ENCODE results near the gene NRXN3. TPM values are rescaled to one million over a fixed set of nuclear protein-coding genes. Genes with fewer than 3 reads are reported as not detected.

NRXN3 gene
- total RNA-seq, 1 experiment from 2014 or later: not detected

DNA sequence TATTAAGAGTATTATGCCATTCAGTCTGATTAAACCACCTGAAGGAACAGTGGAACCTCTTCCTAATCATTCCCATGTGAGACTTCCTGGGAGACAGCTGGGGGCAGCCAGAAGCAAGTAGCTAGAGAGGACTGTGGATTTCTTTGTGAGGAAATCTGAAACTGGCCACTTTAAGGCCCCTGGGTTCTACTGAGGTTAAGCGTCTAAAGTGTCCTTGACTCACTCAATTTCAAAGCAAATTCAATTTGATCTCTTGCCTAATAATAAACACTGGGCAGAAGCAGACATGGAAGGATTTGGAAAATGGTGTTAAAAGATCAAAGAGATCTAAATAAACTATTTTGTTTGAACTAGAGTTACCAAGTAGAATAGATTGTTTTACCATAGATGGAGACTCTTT, 909.9 kb downstream of the NRXN3 start:
- H3K9me3 ChIP-seq (ENCODE audit: insufficient read depth, low read depth): no peaks in the 10 kb centered on the region
- H3K27ac ChIP-seq: no peak overlapping the region
- H4K20me1 ChIP-seq (ENCODE audit: insufficient read depth): no peaks in the 10 kb centered on the region
- H3K79me2 ChIP-seq (ENCODE audit: low read depth): no peaks in the 10 kb centered on the region
- intact Hi-C loops (cut with micrococcal nuclease; ENCODE audit: unreplicated experiment): no loop called here
- TF ChIP-seq, protein P1, sequence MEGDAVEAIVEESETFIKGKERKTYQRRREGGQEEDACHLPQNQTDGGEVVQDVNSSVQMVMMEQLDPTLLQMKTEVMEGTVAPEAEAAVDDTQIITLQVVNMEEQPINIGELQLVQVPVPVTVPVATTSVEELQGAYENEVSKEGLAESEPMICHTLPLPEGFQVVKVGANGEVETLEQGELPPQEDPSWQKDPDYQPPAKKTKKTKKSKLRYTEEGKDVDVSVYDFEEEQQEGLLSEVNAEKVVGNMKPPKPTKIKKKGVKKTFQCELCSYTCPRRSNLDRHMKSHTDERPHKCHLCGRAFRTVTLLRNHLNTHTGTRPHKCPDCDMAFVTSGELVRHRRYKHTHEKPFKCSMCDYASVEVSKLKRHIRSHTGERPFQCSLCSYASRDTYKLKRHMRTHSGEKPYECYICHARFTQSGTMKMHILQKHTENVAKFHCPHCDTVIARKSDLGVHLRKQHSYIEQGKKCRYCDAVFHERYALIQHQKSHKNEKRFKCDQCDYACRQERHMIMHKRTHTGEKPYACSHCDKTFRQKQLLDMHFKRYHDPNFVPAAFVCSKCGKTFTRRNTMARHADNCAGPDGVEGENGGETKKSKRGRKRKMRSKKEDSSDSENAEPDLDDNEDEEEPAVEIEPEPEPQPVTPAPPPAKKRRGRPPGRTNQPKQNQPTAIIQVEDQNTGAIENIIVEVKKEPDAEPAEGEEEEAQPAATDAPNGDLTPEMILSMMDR (conservative IDR thresholded peaks at IDR 0.05): no peak
- no peak for TF ChIP-seq EZH2 (IDR thresholded peaks at IDR 0.05; ENCODE audit: low read depth)
- ChIA-PET CTCF (no interaction called here), POLR2A (ENCODE audit: unreplicated experiment) (no interaction called here)
- H3K4me2 ChIP-seq: no peak overlapping the region
- H3K4me1 ChIP-seq (replicated peaks; ENCODE audit: insufficient read depth): no peaks in the 10 kb centered on the region
- no peak overlapping the region for H3K4me3 ChIP-seq
- H3K9me2 ChIP-seq (ENCODE audit: insufficient read depth): no peaks in the 10 kb centered on the region
- no peaks in the 10 kb centered on the region for H3K36me3 ChIP-seq (ENCODE audit: low read depth)
- 0 out of 2 replicates have a peak, but pooled peaks cover 7% of the 10 kb centered on the region for H3K27me3 ChIP-seq (ENCODE audit: insufficient read depth, low read depth)
- no peaks in the 10 kb centered on the region for H3F3A ChIP-seq (ENCODE audit: insufficient read depth, low read depth)
- BruUV-seq (replicated peaks): no TSS peak
- no peak for DNase-seq
- no peak overlapping the region for H2AFZ ChIP-seq

DNA sequence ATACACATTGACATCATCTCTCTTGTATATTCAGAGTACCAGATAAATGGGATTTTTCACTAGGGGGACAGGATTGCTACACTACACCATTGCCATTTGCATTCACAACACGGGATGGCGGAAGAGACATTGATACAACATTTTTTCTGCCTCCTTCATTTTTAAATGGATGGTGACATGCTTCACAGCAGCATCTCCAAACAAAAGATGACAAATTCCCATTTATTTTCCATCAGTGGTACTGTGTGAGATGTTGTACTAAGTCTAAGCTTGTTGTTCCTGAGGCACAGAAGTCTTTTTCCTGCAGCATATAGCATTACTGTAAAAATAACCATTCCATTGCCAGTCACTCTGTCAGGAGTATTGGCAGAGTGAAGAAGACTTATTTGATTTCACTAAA, 912.7 kb downstream of the NRXN3 start:
- no peaks in the 10 kb centered on the region for H3K9me2 ChIP-seq (ENCODE audit: insufficient read depth)
- BruUV-seq (replicated peaks): no TSS peak

DNA sequence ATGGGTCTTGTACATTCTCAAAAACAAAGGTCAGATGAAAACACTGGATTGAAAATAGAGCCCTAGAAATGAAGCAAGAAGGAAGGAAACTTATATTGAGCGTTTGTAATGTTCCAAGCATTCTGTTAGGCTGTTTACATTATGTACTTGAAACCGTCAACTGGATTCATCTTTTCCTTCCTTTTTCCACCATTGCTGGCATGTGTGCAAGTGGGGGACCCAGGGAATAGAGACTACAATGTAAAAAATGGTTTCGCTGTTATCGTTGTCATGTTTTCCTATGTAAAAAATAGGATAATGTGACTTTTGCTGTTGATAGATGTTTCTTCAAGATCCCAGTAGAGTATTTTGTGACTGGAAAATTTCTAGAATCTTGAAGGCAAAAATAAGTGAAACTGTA, 913.2 kb downstream of the NRXN3 start:
- ChIA-PET POLR2A (ENCODE audit: unreplicated experiment) (no interaction called here), CTCF (no interaction called here)
- Histone ChIP-seq H3K4me1 (replicated peaks; ENCODE audit: insufficient read depth) (no peaks in the 10 kb centered on the region), H2AFZ (no peak overlapping the region), H4K20me1 (ENCODE audit: insufficient read depth) (no peaks in the 10 kb centered on the region), H3K9me2 (ENCODE audit: insufficient read depth) (no peaks in the 10 kb centered on the region), H3K27me3 (ENCODE audit: insufficient read depth, low read depth) (0 out of 2 replicates have a peak, but pooled peaks cover 7% of the 10 kb centered on the region), H3F3A (ENCODE audit: insufficient read depth, low read depth) (no peaks in the 10 kb centered on the region), H3K36me3 (ENCODE audit: low read depth) (no peaks in the 10 kb centered on the region), H3K9me3 (ENCODE audit: insufficient read depth, low read depth) (no peaks in the 10 kb centered on the region), H3K4me2 (no peak overlapping the region), H3K27ac (no peak overlapping the region), H3K4me3 (no peak overlapping the region), H3K79me2 (ENCODE audit: low read depth) (no peaks in the 10 kb centered on the region)
- no peak for DNase-seq
- TF ChIP-seq, protein P1 (conservative IDR thresholded peaks at IDR 0.05): no peak
- TF ChIP-seq EZH2 (IDR thresholded peaks at IDR 0.05; ENCODE audit: low read depth): no peak
- BruUV-seq (replicated peaks): no TSS peak
- intact Hi-C loops (cut with micrococcal nuclease; ENCODE audit: unreplicated experiment): no loop called here

More for the DNA sequence above, 912.7 kb downstream of the NRXN3 start:
- ChIA-PET CTCF (no interaction called here), POLR2A (ENCODE audit: unreplicated experiment) (no interaction called here)
- Histone ChIP-seq H3K36me3 (ENCODE audit: low read depth) (no peaks in the 10 kb centered on the region), H2AFZ (no peak overlapping the region), H3K4me2 (no peak overlapping the region), H3K9me3 (ENCODE audit: insufficient read depth, low read depth) (no peaks in the 10 kb centered on the region), H3K27me3 (ENCODE audit: insufficient read depth, low read depth) (0 out of 2 replicates have a peak, but pooled peaks cover 7% of the 10 kb centered on the region), H3K79me2 (ENCODE audit: low read depth) (no peaks in the 10 kb centered on the region), H3K4me3 (no peak overlapping the region), H3K27ac (no peak overlapping the region), H3F3A (ENCODE audit: insufficient read depth, low read depth) (no peaks in the 10 kb centered on the region), H4K20me1 (ENCODE audit: insufficient read depth) (no peaks in the 10 kb centered on the region), H3K4me1 (replicated peaks; ENCODE audit: insufficient read depth) (no peaks in the 10 kb centered on the region)
- TF ChIP-seq EZH2 (IDR thresholded peaks at IDR 0.05; ENCODE audit: low read depth): no peak
- TF ChIP-seq, protein P1 (conservative IDR thresholded peaks at IDR 0.05): no peak
- intact Hi-C loops (cut with micrococcal nuclease; ENCODE audit: unreplicated experiment): no loop called here
- no peak for DNase-seq

All from PC-9 (cell line).